ENCODE data around the gene TOGARAM1. TPM values are rescaled to one million over a fixed set of nuclear protein-coding genes. Genes with fewer than 3 reads are reported as not detected.

TOGARAM1 gene
- total RNA-seq, 4 donors from 2014 or later = 13.5 to 23.6 (median 17.9) TPM

GRCh38 chr14:44982594-44982993, 20.6 kb downstream of the TOGARAM1 start:
- no peaks in the 10 kb centered on the region for H3K27me3 ChIP-seq
- no peak overlapping the region for H3K27ac ChIP-seq
- intact Hi-C loops (cut with DNase I; ENCODE audit: low total_unique reads) (no loop called here), in situ Hi-C loops (cut with MboI; ENCODE audit: low pct_ligation_motif_present in 1 of 4, low pct_unique_long_range_greater_than_20kb in 1 of 4, low sequenced_read_pairs in 3 of 4) (no loop called here)
- TF ChIP-seq POLR2A (IDR thresholded peaks at IDR 0.05) (no peak), POLR2AphosphoS5 (IDR thresholded peaks at IDR 0.05) (no peak), CTCF (IDR thresholded peaks at IDR 0.05) (no peak), EP300 (IDR thresholded peaks at IDR 0.05; ENCODE audit: low read depth) (no peak)
- H3K4me3 ChIP-seq = no peak overlapping the region
- no peaks in the 10 kb centered on the region for H3K9me3 ChIP-seq
- no peaks in the 10 kb centered on the region for H3K36me3 ChIP-seq
- 71 to 76% methylated on average over 2 of the region's 2 CpGs for WGBS, 2 donors (ENCODE audit: low coverage in 1 of 2)
- DNase-seq = no peak
- H3K4me1 ChIP-seq = peaks cover 0 to 18% (median 6%) of the 10 kb centered on the region in 4 donors

GRCh38 chr14:44988694-44989093, 26.7 kb downstream of the TOGARAM1 start:
- DNase-seq = no peak
- no peak for TF ChIP-seq POLR2A (IDR thresholded peaks at IDR 0.05)
- TF ChIP-seq POLR2AphosphoS5 (IDR thresholded peaks at IDR 0.05) = no peak
- TF ChIP-seq EP300 (IDR thresholded peaks at IDR 0.05; ENCODE audit: low read depth) = no peak
- no peak for TF ChIP-seq CTCF (IDR thresholded peaks at IDR 0.05)
- peaks cover 0 to 17% (median 9%) of the 10 kb centered on the region in 4 donors for H3K4me1 ChIP-seq
- no peaks in the 10 kb centered on the region for H3K27me3 ChIP-seq
- no peaks in the 10 kb centered on the region for H3K36me3 ChIP-seq
- 66% methylated on average over 2 of the region's 2 CpGs; no CpG with 5 or more reads in 1 of the 2 donors for WGBS, 2 donors (ENCODE audit: low coverage in 1 of 2)
- intact Hi-C loops (cut with DNase I; ENCODE audit: low total_unique reads) = no loop called here
- H3K9me3 ChIP-seq = no peaks in the 10 kb centered on the region
- H3K4me3 ChIP-seq = no peak overlapping the region
- in situ Hi-C loops (cut with MboI; ENCODE audit: low pct_ligation_motif_present in 1 of 4, low pct_unique_long_range_greater_than_20kb in 1 of 4, low sequenced_read_pairs in 3 of 4) = no loop called here
- no peak overlapping the region for H3K27ac ChIP-seq

- no peaks in the 10 kb centered on the region for H3K27me3 ChIP-seq
- H3K36me3 ChIP-seq = no peaks in the 10 kb centered on the region
- peaks cover 0 to 17% (median 9%) of the 10 kb centered on the region in 4 donors for H3K4me1 ChIP-seq
- no peak overlapping the region for H3K4me3 ChIP-seq
- DNase-seq = no peak
- peak overlapping the region in 1 of 4 donors; percentile 13 for H3K27ac ChIP-seq
- H3K9me3 ChIP-seq = no peaks in the 10 kb centered on the region
- no peak for TF ChIP-seq EP300 (IDR thresholded peaks at IDR 0.05; ENCODE audit: low read depth)
- no peak for TF ChIP-seq POLR2AphosphoS5 (IDR thresholded peaks at IDR 0.05)
- no peak for TF ChIP-seq CTCF (IDR thresholded peaks at IDR 0.05)
- TF ChIP-seq POLR2A (IDR thresholded peaks at IDR 0.05) = no peak
- 33 to 45% methylated on average over 2 to 3 of the region's 3 CpGs for WGBS, 2 donors (ENCODE audit: low coverage in 1 of 2)
- in situ Hi-C loops (cut with MboI; ENCODE audit: low pct_ligation_motif_present in 1 of 4, low pct_unique_long_range_greater_than_20kb in 1 of 4, low sequenced_read_pairs in 3 of 4) (no loop called here), intact Hi-C loops (cut with DNase I; ENCODE audit: low total_unique reads) (no loop called here)
Measured at GRCh38 chr14:44989497-44990440, 27.8 kb downstream of the TOGARAM1 start.

GRCh38 chr14:44990533-44990932, 28.5 kb downstream of the TOGARAM1 start:
- Histone ChIP-seq H3K4me1 (peaks cover 0 to 17% (median 9%) of the 10 kb centered on the region in 4 donors), H3K4me3 (no peak overlapping the region), H3K27me3 (no peaks in the 10 kb centered on the region), H3K9me3 (no peaks in the 10 kb centered on the region), H3K36me3 (no peaks in the 10 kb centered on the region), H3K27ac (no peak overlapping the region)
- in situ Hi-C loops (cut with MboI; ENCODE audit: low pct_ligation_motif_present in 1 of 4, low pct_unique_long_range_greater_than_20kb in 1 of 4, low sequenced_read_pairs in 3 of 4) = no loop called here
- DNase-seq = no peak
- no peak for TF ChIP-seq POLR2A (IDR thresholded peaks at IDR 0.05)
- no peak for TF ChIP-seq CTCF (IDR thresholded peaks at IDR 0.05)
- no peak for TF ChIP-seq EP300 (IDR thresholded peaks at IDR 0.05; ENCODE audit: low read depth)
- TF ChIP-seq POLR2AphosphoS5 (IDR thresholded peaks at IDR 0.05) = no peak
- WGBS, 2 donors (ENCODE audit: low coverage in 1 of 2) = 50 to 59% methylated on average over 1 to 2 of the region's 2 CpGs
- intact Hi-C loops (cut with DNase I; ENCODE audit: low total_unique reads) = no loop called here
